ENCODE data around the gene CAPN9. TPM values are rescaled to one million over a fixed set of nuclear protein-coding genes. Genes with fewer than 3 reads are reported as not detected.
"Not testable (repeated sequence)": the region's sequence is repeated elsewhere in the genome, so short reads cannot be mapped to it uniquely, and the experiment has no call there.

Gene CAPN9
- total RNA-seq (2014; rRNA removed; shearing (Covaris generic); ENCODE audit: low replicate concordance) = not detected in 2 replicates

GRCh38 chr1:230747127-230747730 lies at the start of gene CAPN9:
Gene CAPN9, plus strand, starts transcription at chr1:230747388. Its CDS starts 109 bp downstream, at chr1:230747497.
- DNase-seq (ENCODE audit: low read depth) = no peak
- in situ Hi-C loops (cut with HindIII; ENCODE audit: low pct_unique_long_range_greater_than_20kb, low sequenced_read_pairs) = no loop called here

- in situ Hi-C loops (cut with HindIII; ENCODE audit: low pct_unique_long_range_greater_than_20kb, low sequenced_read_pairs) = no loop called here
Observed at GRCh38 chr1:230698130-230698529, 49.1 kb upstream of the CAPN9 start.

GRCh38 chr1:230698964-230699363 lies 48.2 kb upstream of the CAPN9 start:
- in situ Hi-C loops (cut with HindIII; ENCODE audit: low pct_unique_long_range_greater_than_20kb, low sequenced_read_pairs); DNase-seq (ENCODE audit: low read depth): not testable (repeated sequence)

More at GRCh38 chr1:230698130-230698529, 49.1 kb upstream of the CAPN9 start:
- no peak for DNase-seq (ENCODE audit: low read depth)

- in situ Hi-C loops (cut with HindIII; ENCODE audit: low pct_unique_long_range_greater_than_20kb, low sequenced_read_pairs) = no loop called here
- DNase-seq (ENCODE audit: low read depth) = no peak
Observed at GRCh38 chr1:230699716-230700115, 47.5 kb upstream of the CAPN9 start.

GRCh38 chr1:230700132-230700531 lies 47.1 kb upstream of the CAPN9 start:
- no peak for DNase-seq (ENCODE audit: low read depth)
- in situ Hi-C loops (cut with HindIII; ENCODE audit: low pct_unique_long_range_greater_than_20kb, low sequenced_read_pairs) = no loop called here

- in situ Hi-C loops (cut with HindIII; ENCODE audit: low pct_unique_long_range_greater_than_20kb, low sequenced_read_pairs) = no loop called here
Observed at GRCh38 chr1:230701434-230701833, 45.8 kb upstream of the CAPN9 start.

GRCh38 chr1:230701895-230702768 lies 45.1 kb upstream of the CAPN9 start:
- DNase-seq (ENCODE audit: low read depth) = no peak
- in situ Hi-C loops (cut with HindIII; ENCODE audit: low pct_unique_long_range_greater_than_20kb, low sequenced_read_pairs) = no loop called here

More at GRCh38 chr1:230701434-230701833, 45.8 kb upstream of the CAPN9 start:
- DNase-seq (ENCODE audit: low read depth) = no peak

- in situ Hi-C loops (cut with HindIII; ENCODE audit: low pct_unique_long_range_greater_than_20kb, low sequenced_read_pairs) = no loop called here
- no peak for DNase-seq (ENCODE audit: low read depth)
Observed at GRCh38 chr1:230702934-230703678, 44.1 kb upstream of the CAPN9 start.

GRCh38 chr1:230703679-230704385 lies 43.4 kb upstream of the CAPN9 start:
- DNase-seq (ENCODE audit: low read depth) = no peak
- in situ Hi-C loops (cut with HindIII; ENCODE audit: low pct_unique_long_range_greater_than_20kb, low sequenced_read_pairs) = no loop called here

- no peak for DNase-seq (ENCODE audit: low read depth)
- in situ Hi-C loops (cut with HindIII; ENCODE audit: low pct_unique_long_range_greater_than_20kb, low sequenced_read_pairs) = no loop called here
Observed at GRCh38 chr1:230704830-230705229, 42.4 kb upstream of the CAPN9 start.

GRCh38 chr1:230705289-230706019 lies 41.7 kb upstream of the CAPN9 start:
- DNase-seq (ENCODE audit: low read depth) = no peak
- in situ Hi-C loops (cut with HindIII; ENCODE audit: low pct_unique_long_range_greater_than_20kb, low sequenced_read_pairs) = no loop called here

GRCh38 chr1:230706020-230706699 lies 41.0 kb upstream of the CAPN9 start:
- in situ Hi-C loops (cut with HindIII; ENCODE audit: low pct_unique_long_range_greater_than_20kb, low sequenced_read_pairs) = no loop called here
- no peak for DNase-seq (ENCODE audit: low read depth)

- DNase-seq (ENCODE audit: low read depth) = no peak
- in situ Hi-C loops (cut with HindIII; ENCODE audit: low pct_unique_long_range_greater_than_20kb, low sequenced_read_pairs) = no loop called here
Observed at GRCh38 chr1:230706887-230707731, 40.1 kb upstream of the CAPN9 start.

- in situ Hi-C loops (cut with HindIII; ENCODE audit: low pct_unique_long_range_greater_than_20kb, low sequenced_read_pairs) = no loop called here
- no peak for DNase-seq (ENCODE audit: low read depth)
Observed at GRCh38 chr1:230707732-230708630, 39.2 kb upstream of the CAPN9 start.
